ENCODE data around the gene ZSCAN30. TPM values are rescaled to one million over a fixed set of nuclear protein-coding genes. Genes with fewer than 3 reads are reported as not detected.

The ZSCAN30 gene
- 10 to 100 TPM in 1 of 6 donors, 1 to 10 TPM in 5; 4.5 to 11.3 (median 8.9) TPM for polyA plus RNA-seq (ENCODE audit: low read depth in 6 of 6)

GRCh38 chr18:35290094-35290735 is at the start of gene ZSCAN30:
TSS of gene ZSCAN30 (minus strand) at chr18:35290229. CDS start at chr18:35264352, 25,877 bp downstream.
- peak; percentile 92 for DNase-seq
- peak within 1 kb of the TSS; percentile 90 to 99 (median 98) for H3K4me3 Mint-ChIP-seq
- H3K9me3 Mint-ChIP-seq = peaks cover 0 to 10% (median 2%) of the 10 kb centered on the region in 7 donors
- ATAC-seq (ENCODE audit: low read depth in 2 of 2) = peak; percentile 90 to 91
- H3K27ac Mint-ChIP-seq = peak within 1 kb of the TSS; percentile 97 to 100 (median 98)
- H3K36me3 Mint-ChIP-seq = peaks cover 7 to 9% of the 10 kb centered on the region in 2 donors
- peaks cover 45 to 63% (median 56%) of the 10 kb centered on the region in 3 donors for H3K4me1 Mint-ChIP-seq
- H3K27me3 Mint-ChIP-seq = no peaks in the 10 kb centered on the region

DNA sequence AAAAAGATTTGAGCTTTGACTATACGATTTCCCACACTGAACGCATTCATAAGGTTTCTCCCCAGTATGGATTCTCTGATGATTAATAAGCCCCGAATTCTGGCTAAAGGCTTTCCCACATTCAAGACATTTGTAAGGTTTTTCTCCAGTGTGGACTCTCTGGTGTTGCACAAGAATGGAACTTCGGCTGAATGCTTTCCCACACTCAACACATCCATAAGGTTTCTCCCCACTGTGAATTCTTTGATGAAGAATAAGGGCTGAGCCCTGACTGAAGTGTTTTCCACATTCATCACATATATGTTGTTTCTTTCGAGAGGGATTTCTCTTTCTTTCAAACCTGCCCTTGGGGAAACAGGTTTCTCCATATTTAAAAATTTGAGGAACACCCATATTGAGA is 47.3 kb upstream of the ZSCAN30 start:
- H3K4me1 Mint-ChIP-seq = peaks cover 21 to 43% (median 34%) of the 10 kb centered on the region in 3 donors
- no peaks in the 10 kb centered on the region for H3K27me3 Mint-ChIP-seq
- no peak for DNase-seq

DNA sequence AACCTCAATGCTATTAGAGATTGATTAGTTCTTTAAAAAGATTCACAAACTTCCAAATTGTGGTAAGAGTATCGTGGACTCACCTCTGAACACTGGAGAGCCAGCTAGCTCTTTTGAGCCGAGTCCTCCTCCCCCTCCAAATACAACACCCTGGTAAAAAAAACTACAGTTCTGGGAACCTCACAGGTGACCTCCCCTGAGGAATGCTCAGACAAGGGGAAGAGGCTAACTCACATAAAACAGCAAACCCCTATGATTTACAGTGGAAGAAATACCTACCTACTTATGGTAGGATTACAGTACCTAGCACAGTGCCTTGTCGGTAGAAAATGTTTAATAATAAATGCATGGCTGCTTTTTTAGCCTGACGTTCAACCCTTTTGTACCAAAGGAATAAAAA is 45.8 kb upstream of the ZSCAN30 start:
- DNase-seq (no peak), ATAC-seq (ENCODE audit: low read depth in 2 of 2) (no peak)
- Mint-ChIP-seq H3K4me1 (peaks cover 21 to 43% (median 25%) of the 10 kb centered on the region in 3 donors), H3K9me3 (no peaks in the 10 kb centered on the region), H3K36me3 (peaks cover 43 to 53% of the 10 kb centered on the region in 2 donors), H3K4me3 (no peak overlapping the region), H3K27me3 (no peaks in the 10 kb centered on the region), H3K27ac (peak overlapping the region in 2 of 6 donors; percentile 34 to 85)

More for the DNA sequence above, 47.3 kb upstream of the ZSCAN30 start:
- H3K27ac Mint-ChIP-seq = peak overlapping the region in 1 of 6 donors; percentile 36
- no peaks in the 10 kb centered on the region for H3K9me3 Mint-ChIP-seq
- H3K36me3 Mint-ChIP-seq = peaks cover 44 to 53% of the 10 kb centered on the region in 2 donors
- no peak overlapping the region for H3K4me3 Mint-ChIP-seq
- no peak for ATAC-seq (ENCODE audit: low read depth in 2 of 2)

GRCh38 chr18:35334821-35335220 is 44.8 kb upstream of the ZSCAN30 start:
- peak overlapping the region in 4 of 6 donors; percentile 5 to 77 (median 28) for H3K27ac Mint-ChIP-seq
- ATAC-seq (ENCODE audit: low read depth in 2 of 2) (no peak), DNase-seq (no peak)
- H3K27me3 Mint-ChIP-seq = no peaks in the 10 kb centered on the region
- no peak overlapping the region for H3K4me3 Mint-ChIP-seq
- peaks cover 41 to 49% of the 10 kb centered on the region in 2 donors for H3K36me3 Mint-ChIP-seq
- peaks cover 16 to 37% (median 19%) of the 10 kb centered on the region in 3 donors for H3K4me1 Mint-ChIP-seq
- H3K9me3 Mint-ChIP-seq = no peaks in the 10 kb centered on the region

DNA sequence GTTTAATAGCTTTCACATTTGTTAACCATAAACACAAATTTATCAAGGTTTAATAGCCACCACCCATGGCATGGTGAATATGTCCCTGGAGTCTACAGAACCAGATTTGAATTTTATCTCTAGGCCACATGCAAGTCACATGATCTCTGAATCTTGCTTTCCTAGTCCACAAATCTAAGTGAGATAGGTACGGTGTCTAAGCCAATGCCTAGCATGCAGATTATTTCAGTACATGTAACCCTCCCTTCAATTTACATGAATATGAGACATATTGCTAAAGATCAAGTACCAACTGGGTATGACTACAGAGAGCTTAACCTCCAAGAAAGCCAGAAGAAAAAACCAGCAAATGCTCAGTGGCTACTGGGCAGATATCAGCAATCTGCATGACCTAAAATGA is 44.2 kb upstream of the ZSCAN30 start:
- Mint-ChIP-seq H3K9me3 (no peaks in the 10 kb centered on the region), H3K4me1 (peaks cover 10 to 31% (median 13%) of the 10 kb centered on the region in 3 donors), H3K27ac (peak overlapping the region in 1 of 6 donors; percentile 40), H3K4me3 (no peak overlapping the region), H3K36me3 (peaks cover 36 to 43% of the 10 kb centered on the region in 2 donors), H3K27me3 (no peaks in the 10 kb centered on the region)
- ATAC-seq (ENCODE audit: low read depth in 2 of 2) (no peak), DNase-seq (no peak)

DNA sequence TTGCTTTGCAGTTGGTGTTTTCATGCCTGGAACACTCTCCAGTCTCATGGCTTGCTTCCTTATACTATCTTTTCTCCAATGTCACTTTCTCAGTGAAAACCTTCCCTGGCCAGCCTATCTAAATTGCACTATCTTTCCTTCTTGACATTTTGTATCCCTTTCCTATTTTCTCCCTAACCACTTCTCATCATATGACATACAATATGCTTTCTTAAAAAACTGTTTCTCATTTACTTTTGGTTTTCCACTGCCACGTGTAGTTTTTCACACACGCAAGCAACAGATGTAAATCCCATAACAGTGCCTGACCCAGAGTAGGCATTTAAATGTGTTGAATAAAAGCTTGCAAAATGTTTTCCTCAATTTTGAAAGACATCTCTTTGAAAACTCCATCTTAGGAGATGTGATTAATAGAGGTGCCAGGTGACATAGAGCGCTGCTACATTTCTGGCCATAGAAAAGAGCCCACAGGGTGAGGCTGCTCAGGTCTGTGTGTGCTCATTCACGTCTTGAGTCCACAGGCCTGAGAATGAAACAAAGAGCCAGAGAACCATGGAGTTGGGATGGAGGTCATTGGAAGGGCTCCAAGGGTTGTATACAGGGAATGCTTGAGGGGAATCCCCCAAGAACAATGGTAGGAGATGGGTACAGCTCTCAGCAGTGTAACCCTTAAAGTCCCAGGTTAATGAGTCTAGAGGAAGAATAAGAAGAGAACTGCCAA is 41.5 kb upstream of the ZSCAN30 start:
- no peak for DNase-seq
- Mint-ChIP-seq H3K36me3 (peaks cover 24 to 25% of the 10 kb centered on the region in 2 donors), H3K27me3 (no peaks in the 10 kb centered on the region), H3K4me3 (no peak overlapping the region), H3K9me3 (peaks cover 0 to 9% (median 2%) of the 10 kb centered on the region in 7 donors), H3K27ac (no peak overlapping the region), H3K4me1 (peaks cover 0 to 21% (median 12%) of the 10 kb centered on the region in 3 donors)
- ATAC-seq (ENCODE audit: low read depth in 2 of 2) = no peak

DNA sequence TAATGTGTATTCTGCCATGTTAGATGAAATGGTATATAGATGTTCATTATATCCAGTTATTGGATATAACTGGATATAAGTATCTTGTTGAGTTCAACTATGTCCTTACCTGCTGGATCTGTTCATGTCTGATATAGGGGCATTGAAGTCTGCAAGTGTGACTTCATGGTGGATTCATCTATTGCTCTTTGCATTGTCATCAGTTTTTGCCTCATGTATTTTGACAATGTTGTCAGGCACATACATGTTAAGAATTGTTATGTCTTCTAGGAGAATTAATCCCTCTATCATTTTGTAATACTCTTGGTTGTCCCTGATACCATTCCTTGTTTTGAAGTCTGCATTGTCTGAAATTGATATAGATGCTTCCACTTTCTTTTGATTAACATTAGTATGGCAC is 38.8 kb upstream of the ZSCAN30 start:
- H3K27ac Mint-ChIP-seq = no peak overlapping the region

DNA sequence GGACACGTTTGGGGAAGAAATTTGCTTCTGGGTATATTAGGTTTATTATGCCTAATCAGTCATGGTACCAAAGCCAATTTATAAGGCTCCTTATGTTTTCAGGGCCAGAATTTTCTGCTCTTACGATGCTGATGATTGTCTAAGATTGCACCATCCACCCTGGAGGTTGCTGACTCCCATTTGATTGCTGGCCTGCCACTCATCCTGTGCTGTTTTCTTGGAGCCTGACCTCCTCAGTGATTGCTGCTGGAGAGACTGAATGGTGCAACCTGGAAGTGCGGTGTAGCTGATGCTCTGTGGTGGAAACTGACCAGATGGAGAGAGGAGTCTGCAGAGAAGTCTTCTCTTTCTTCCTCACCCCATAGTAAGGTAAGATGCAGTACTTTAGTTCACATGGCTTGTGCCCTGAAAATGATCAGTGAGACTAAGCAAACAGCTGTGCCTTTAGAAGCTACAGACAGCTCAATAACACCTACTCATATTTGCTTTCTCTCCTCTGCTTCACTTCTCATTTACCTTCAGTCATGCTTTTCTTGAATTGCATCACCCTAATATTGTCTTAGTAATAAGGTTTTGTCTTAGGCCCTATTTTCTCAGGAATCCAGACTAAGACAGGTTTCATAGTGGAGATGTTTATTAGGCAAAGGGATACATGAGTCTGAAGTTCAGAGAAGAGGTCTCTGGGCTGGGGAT is 36.8 kb upstream of the ZSCAN30 start:
- ATAC-seq (ENCODE audit: low read depth in 2 of 2) = no peak
- H3K4me3 Mint-ChIP-seq = no peak overlapping the region
- H3K27ac Mint-ChIP-seq = peak overlapping the region in 1 of 6 donors; percentile 51
- H3K27me3 Mint-ChIP-seq = no peaks in the 10 kb centered on the region
- no peaks in the 10 kb centered on the region for H3K4me1 Mint-ChIP-seq
- H3K9me3 Mint-ChIP-seq = peaks cover 0 to 9% (median 2%) of the 10 kb centered on the region in 7 donors
- peaks cover 0 to 5% of the 10 kb centered on the region in 2 donors for H3K36me3 Mint-ChIP-seq
- DNase-seq = no peak

More for the DNA sequence above, 38.8 kb upstream of the ZSCAN30 start:
- ATAC-seq (ENCODE audit: low read depth in 2 of 2) = no peak
- H3K9me3 Mint-ChIP-seq = peaks cover 0 to 9% (median 2%) of the 10 kb centered on the region in 7 donors
- H3K27me3 Mint-ChIP-seq = no peaks in the 10 kb centered on the region
- H3K4me3 Mint-ChIP-seq = no peak overlapping the region
- H3K36me3 Mint-ChIP-seq = peaks cover 13 to 21% of the 10 kb centered on the region in 2 donors
- DNase-seq = no peak
- H3K4me1 Mint-ChIP-seq = peaks cover 0 to 8% (median 8%) of the 10 kb centered on the region in 3 donors

GRCh38 chr18:35324926-35325655 is 35.1 kb upstream of the ZSCAN30 start:
- peaks cover 0 to 9% (median 2%) of the 10 kb centered on the region in 7 donors for H3K9me3 Mint-ChIP-seq
- H3K4me3 Mint-ChIP-seq = no peak overlapping the region
- DNase-seq (no peak), ATAC-seq (ENCODE audit: low read depth in 2 of 2) (no peak)
- no peaks in the 10 kb centered on the region for H3K4me1 Mint-ChIP-seq
- H3K27me3 Mint-ChIP-seq = no peaks in the 10 kb centered on the region
- H3K27ac Mint-ChIP-seq = no peak overlapping the region
- peaks cover 0 to 5% of the 10 kb centered on the region in 2 donors for H3K36me3 Mint-ChIP-seq

DNA sequence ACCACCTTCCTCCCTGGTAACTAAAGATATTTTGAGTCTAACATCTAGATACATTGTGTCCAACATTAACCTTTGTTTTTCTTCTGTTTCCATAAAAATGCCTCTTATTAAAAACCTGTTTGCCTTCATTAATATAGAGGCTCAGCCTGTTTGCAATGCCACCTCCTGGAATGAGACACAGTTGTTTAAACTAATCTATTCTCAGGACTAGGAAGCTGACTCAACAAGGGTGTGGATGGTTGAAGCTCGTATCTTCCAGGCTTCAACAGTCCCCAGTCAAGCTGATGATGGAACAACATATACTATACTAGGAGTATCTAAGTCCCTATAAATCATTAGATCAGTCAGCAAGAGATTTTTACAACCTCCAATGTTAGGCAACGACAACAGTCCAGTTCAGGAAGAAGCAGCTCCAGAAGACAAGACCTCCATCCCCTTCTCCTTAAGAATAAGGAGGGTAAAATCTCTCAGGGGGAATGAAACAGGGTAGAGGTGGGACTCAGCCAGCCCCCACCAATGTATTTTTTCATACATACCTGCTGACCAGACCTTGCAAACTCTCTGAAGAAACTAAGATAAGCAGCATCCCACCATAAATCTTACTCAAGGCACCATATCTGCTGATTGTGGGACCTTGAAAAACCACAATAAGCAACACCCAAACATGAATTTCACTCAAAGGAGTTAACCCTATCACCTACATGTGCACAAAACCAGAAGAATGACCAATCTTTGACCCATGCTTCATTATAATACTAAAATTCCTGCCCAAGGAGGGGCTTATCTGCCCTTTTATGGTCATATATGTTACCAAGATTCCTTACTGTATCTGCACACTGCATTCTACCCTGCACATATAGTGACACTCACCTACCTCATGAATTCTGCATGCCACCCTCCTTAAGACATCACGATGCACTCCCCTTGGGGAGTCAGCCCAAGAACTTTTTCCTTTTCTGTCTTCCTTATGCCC is 32.7 kb upstream of the ZSCAN30 start:
- DNase-seq (no peak), ATAC-seq (ENCODE audit: low read depth in 2 of 2) (no peak)
- peaks cover 0 to 1% (median 0%) of the 10 kb centered on the region in 7 donors for H3K9me3 Mint-ChIP-seq
- no peaks in the 10 kb centered on the region for H3K36me3 Mint-ChIP-seq
- no peak overlapping the region for H3K27ac Mint-ChIP-seq
- H3K4me1 Mint-ChIP-seq = no peaks in the 10 kb centered on the region
- H3K27me3 Mint-ChIP-seq = no peaks in the 10 kb centered on the region
- H3K4me3 Mint-ChIP-seq = no peak overlapping the region

DNA sequence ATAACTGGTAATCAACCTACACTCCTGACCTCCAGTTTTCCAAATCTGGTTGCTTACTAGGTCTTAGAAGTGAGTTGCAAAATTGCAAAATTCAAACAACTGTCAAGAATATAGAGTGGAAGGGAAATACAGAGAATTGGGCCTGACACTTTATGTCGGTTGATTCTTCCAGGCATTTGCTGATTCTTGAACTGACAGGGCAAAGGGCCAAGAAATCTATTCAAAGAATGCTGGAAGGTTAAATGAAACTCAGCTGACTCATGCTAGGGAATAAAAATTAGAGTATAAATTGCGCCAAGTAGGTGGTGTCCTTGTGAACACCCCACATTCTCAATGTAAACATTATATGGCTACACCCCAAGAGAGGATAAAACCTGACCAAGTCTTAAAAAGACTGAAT is 21.5 kb upstream of the ZSCAN30 start:
- no peak for ATAC-seq (ENCODE audit: low read depth in 2 of 2)
- Mint-ChIP-seq H3K9me3 (peaks cover 7 to 65% (median 48%) of the 10 kb centered on the region in 7 donors), H3K27me3 (no peaks in the 10 kb centered on the region), H3K4me3 (no peak overlapping the region), H3K4me1 (no peaks in the 10 kb centered on the region), H3K36me3 (peaks cover 27 to 28% of the 10 kb centered on the region in 2 donors), H3K27ac (no peak overlapping the region)
- no peak for DNase-seq
